Heart left ventricle (tissue), 13 donors: ENCODE measurements around the gene TMEM176B.

ENCODE experiments used
- CTCF ChIP-seq, 12 donors: fragments of 200-600 bp; sonication (generic) in 4 of 12; IDR thresholded peaks; one replicate each; pipeline versions ENCODE4 v1.5.0 to v1.8.0; 2018 to 2022; ENCODE audit warnings: antibody characterized with exemption in 12 of 12, mild to moderate bottlenecking in 5 of 12
- POLR2A ChIP-seq, 2 donors: fragments of 450-650 bp; IDR thresholded peaks; one replicate each; pipeline ENCODE4 v1.6.1; 2017; ENCODE audit warnings: antibody characterized with exemption in 2 of 2, mild to moderate bottlenecking in 2 of 2, moderate library complexity in 2 of 2
- donor health status: ischemic (EF 13 %, LVEDD 7.1; RV severe dilation, severe dysfunction).
- donor health status: DM: no; HTN: yes; CAD: no.
- donor health status: DM: no; HTN: no; CAD: no.
- donor health status: ischemic (EF 25% LVEDD 6.9; RV normal size, moderate dysfunction).
- donor health status: ischemic (EF 25% LVEDD 5.7; RV mildly dilated, moderate dysfunction).
- donor health status: ischemic (EF 35%, LVEDD 5.7; RV mildly dilated, moderate dysfunction).
- donor health status: nonischemic (EF 11% LVEDD 7.7; RV severe dilation, severe dysfunction).
- donor health status: DM: yes; HTN: yes; CAD: no.
- donor health status: PGD.
- donor health status: ischemic (EF 29% LVEDD 5.4; RV normal size, mild dysfunction).
- donor health status: nonischemic (EF 23%, LVEDD 6.1; RV moderate dilation, normal function).

GRCh38 chr7:150781961-150782360 is 18.2 kb downstream of the TMEM176B start:
- no peak for TF ChIP-seq CTCF (IDR thresholded peaks at IDR 0.05)
- no peak for TF ChIP-seq POLR2A (IDR thresholded peaks at IDR 0.05)
